Sciatic nerve (tissue), 2 donors: ENCODE measurements around the gene VASP. TPM values are rescaled to one million over a fixed set of nuclear protein-coding genes. Genes with fewer than 3 reads are reported as not detected.
A peak's percentile ranks its signal among the peaks of the same experiment; 100 is the strongest.

ENCODE experiments used
- ATAC-seq: fragments of 200-7000 bp; cut with Tn5 transposase; one replicate; pipeline ENCODE4 v1.9.1; 2020; ENCODE audit warnings: mild to moderate bottlenecking, moderate library complexity
- DNase-seq: peaks from one replicate; pipeline ENCODE4 v3.0.0-alpha.2; 2020; ENCODE audit warnings: low spot score
- intact Hi-C: fragments of 100-400 bp; cut with DNase I; formaldehyde crosslinking; loops from one replicate; pipeline ENCODE4 v1.14.2; 2022
- total RNA-seq: library from RNA; stranded (reverse); fragmentation: NEBNext Ultra II Directional; extraction: Animal tissue kit (Norgen Biotek cat#: 25700); gene quantifications from one replicate; pipeline ENCODE4 v1.2.1, GENCODE V29; 2021
- donor health status: DM: no; HTN: no; CAD: no.
- donor health status: DM: no; HTN: no; CAD: no.

Gene VASP
- total RNA-seq, 1 donor from 2014 or later: 72.1 TPM

- ATAC-seq: peak; percentile 36
- DNase-seq: no peak
- intact Hi-C loops: no loop called here
Measured at GRCh38 chr19:45492627-45493470, 14.4 kb upstream of the VASP start.

GRCh38 chr19:45494261-45494916, 12.9 kb upstream of the VASP start:
- no peak for DNase-seq
- intact Hi-C loops: no loop called here
- ATAC-seq: no peak

GRCh38 chr19:45495178-45495577, 12.1 kb upstream of the VASP start:
- DNase-seq: no peak
- ATAC-seq: no peak
- intact Hi-C loops: no loop called here

GRCh38 chr19:45496349-45496953, 10.8 kb upstream of the VASP start:
- intact Hi-C loops: no loop called here
- DNase-seq (no peak), ATAC-seq (peak; percentile 40)

- ATAC-seq (no peak), DNase-seq (no peak)
- intact Hi-C loops: no loop called here
Measured at GRCh38 chr19:45497791-45498190, 9.5 kb upstream of the VASP start.

- no peak for DNase-seq
- intact Hi-C loops: no loop called here
- ATAC-seq: no peak
Measured at GRCh38 chr19:45498411-45499195, 8.7 kb upstream of the VASP start, which contains the start of gene PPM1N. Gene PPM1N, plus strand, starts transcription at chr19:45498443. Its CDS starts 30 bp downstream, at chr19:45498473.

GRCh38 chr19:45499196-45500180, 7.8 kb upstream of the VASP start:
- ATAC-seq (no peak), DNase-seq (no peak)
- intact Hi-C loops: no loop called here

- DNase-seq: no peak
- no peak for ATAC-seq
- intact Hi-C loops: no loop called here
Measured at GRCh38 chr19:45500918-45501729, 6.2 kb upstream of the VASP start.

- ATAC-seq: no peak
- intact Hi-C loops: no loop called here
Measured at GRCh38 chr19:45501730-45502014, 5.6 kb upstream of the VASP start.

GRCh38 chr19:45502111-45502510, 5.2 kb upstream of the VASP start:
- intact Hi-C loops: no loop called here
- DNase-seq (no peak), ATAC-seq (no peak)

More at GRCh38 chr19:45501730-45502014, 5.6 kb upstream of the VASP start:
- DNase-seq: no peak

- intact Hi-C loops: no loop called here
- ATAC-seq: no peak
- DNase-seq: no peak
Measured at GRCh38 chr19:45503909-45504308, 3.4 kb upstream of the VASP start.

GRCh38 chr19:45505151-45505995, 1.9 kb upstream of the VASP start:
- intact Hi-C loops: no loop called here
- no peak for ATAC-seq
- no peak for DNase-seq

- no peak for DNase-seq
- no peak for ATAC-seq
- intact Hi-C loops: no loop called here
Measured at GRCh38 chr19:45505996-45506245, 1.4 kb upstream of the VASP start.

- intact Hi-C loops: no loop called here
- DNase-seq (peak; percentile 97), ATAC-seq (peak; percentile 89)
Measured at GRCh38 chr19:45506246-45506988, 862 bp upstream of the VASP start.

GRCh38 chr19:45507872-45508416, 665 bp downstream of the VASP start:
- no peak for ATAC-seq
- DNase-seq: no peak
- intact Hi-C loops: no loop called here

GRCh38 chr19:45508417-45508860, 1.2 kb downstream of the VASP start:
- ATAC-seq (peak; percentile 1), DNase-seq (no peak)
- intact Hi-C loops: no loop called here
